ENCODE results near the gene USP47. TPM values are rescaled to one million over a fixed set of nuclear protein-coding genes. Genes with fewer than 3 reads are reported as not detected.

USP47 gene
- total and polyA plus RNA-seq, 9 of the 15 experiments (the other 6 are each of a cell fraction or from before 2014, with no cell fraction given) = 13.1 to 63.6 (median 34.7) TPM

GRCh38 chr11:11972730-11973341 lies 131.1 kb downstream of the USP47 start:
- H4K20me1 ChIP-seq (replicated peaks; ENCODE audit: control insufficient read depth, insufficient read depth, low read length) = no peaks in the 10 kb centered on the region
- TF ChIP-seq, protein P1, sequence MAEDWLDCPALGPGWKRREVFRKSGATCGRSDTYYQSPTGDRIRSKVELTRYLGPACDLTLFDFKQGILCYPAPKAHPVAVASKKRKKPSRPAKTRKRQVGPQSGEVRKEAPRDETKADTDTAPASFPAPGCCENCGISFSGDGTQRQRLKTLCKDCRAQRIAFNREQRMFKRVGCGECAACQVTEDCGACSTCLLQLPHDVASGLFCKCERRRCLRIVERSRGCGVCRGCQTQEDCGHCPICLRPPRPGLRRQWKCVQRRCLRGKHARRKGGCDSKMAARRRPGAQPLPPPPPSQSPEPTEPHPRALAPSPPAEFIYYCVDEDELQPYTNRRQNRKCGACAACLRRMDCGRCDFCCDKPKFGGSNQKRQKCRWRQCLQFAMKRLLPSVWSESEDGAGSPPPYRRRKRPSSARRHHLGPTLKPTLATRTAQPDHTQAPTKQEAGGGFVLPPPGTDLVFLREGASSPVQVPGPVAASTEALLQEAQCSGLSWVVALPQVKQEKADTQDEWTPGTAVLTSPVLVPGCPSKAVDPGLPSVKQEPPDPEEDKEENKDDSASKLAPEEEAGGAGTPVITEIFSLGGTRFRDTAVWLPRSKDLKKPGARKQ (CRISPR knock-in tag; IDR thresholded peaks at IDR 0.05) = no peak
- TF ChIP-seq ILK (tag; IDR thresholded peaks at IDR 0.05; ENCODE audit: borderline replicate concordance, low read depth) (no peak), FOS (IDR thresholded peaks at IDR 0.05; ENCODE audit: extremely low read depth, insufficient read length) (no peak), THRAP3 (IDR thresholded peaks at IDR 0.05; ENCODE audit: borderline replicate concordance) (no peak), ZNF444 (CRISPR knock-in tag; IDR thresholded peaks at IDR 0.05) (no peak), HNRNPLL (IDR thresholded peaks at IDR 0.05; ENCODE audit: low read depth, low read length, poor library complexity, severe bottlenecking) (no peak), BRF1 (IDR thresholded peaks at IDR 0.05; ENCODE audit: borderline replicate concordance, extremely low read depth, insufficient read length) (no peak), HNRNPL (IDR thresholded peaks at IDR 0.05; ENCODE audit: low read depth, low read length) (no peak)
- DNase-seq (ENCODE audit: extremely low read depth in 1 of 4, low spot score in 3 of 4) (no peak), FAIRE-seq (no peak), ATAC-seq (no peak)
- H3K4me1 ChIP-seq (replicated peaks in 1 of 2; ENCODE audit: control insufficient read depth in 2 of 2, insufficient read depth in 2 of 2, low read length in 2 of 2) = 0 out of 5 replicates have a peak, but pooled peaks cover 0 to 5% of the 10 kb centered on the region in 2 experiments
- H3K4me3 ChIP-seq = no peak overlapping the region
- H3K9me1 ChIP-seq (ENCODE audit: control insufficient read depth, insufficient read depth, low read length) = no peaks in the 10 kb centered on the region
- H3K9me3 ChIP-seq (replicated peaks; ENCODE audit: control insufficient read depth, insufficient read depth, low read depth, low read length) = no peaks in the 10 kb centered on the region
- 12% methylated on average over 3 of the region's 3 CpGs for WGBS (ENCODE audit: insufficient coverage, low coverage, missing lambda C conversion rate)
- H2AFZ ChIP-seq (ENCODE audit: low read depth, low read length) = no peak overlapping the region
- BruUV-seq (replicated peaks) = no TSS peak
- POLR2A ChIA-PET = interaction anchor here (0.6 to 0.7 kb wide), 2 partner anchors 287 to 1133 kb away, joined by 3 read pairs; no protein-coding TSS in a partner anchor
- peaks cover 35 to 77% of the 10 kb centered on the region in 2 experiments; a peak in 3 of 5 replicates for H3K27me3 ChIP-seq (ENCODE audit: control insufficient read depth in 2 of 2, insufficient read depth in 2 of 2, low read length in 2 of 2)
- no peaks in the 10 kb centered on the region for H3K36me3 ChIP-seq (ENCODE audit: control insufficient read depth, insufficient read depth, low read length)
- no peaks in the 10 kb centered on the region for H3K79me2 ChIP-seq (ENCODE audit: control insufficient read depth, insufficient read depth, low read length)
- no peak overlapping the region for H3K4me2 ChIP-seq (ENCODE audit: insufficient read depth, low read length)
- no peak overlapping the region for H3K27ac ChIP-seq (ENCODE audit: extremely low read depth, low read depth, low read length)
- in situ Hi-C loops (cut with MboI) (no loop called here), intact Hi-C loops (cut with micrococcal nuclease) (no loop called here)
- CTCF ChIA-PET (ENCODE audit: low intra/inter-chr PET ratio) = no interaction called here
- H3K9ac ChIP-seq (ENCODE audit: insufficient read depth in 1 of 2, low read depth in 2 of 2, low read length in 2 of 2) = no peak overlapping the region
